Measurements from ENCODE around the gene GPI.
"Not testable (repeated sequence)": the region's sequence is repeated elsewhere in the genome, so short reads cannot be mapped to it uniquely, and the experiment has no call there.

The GPI gene

DNA sequence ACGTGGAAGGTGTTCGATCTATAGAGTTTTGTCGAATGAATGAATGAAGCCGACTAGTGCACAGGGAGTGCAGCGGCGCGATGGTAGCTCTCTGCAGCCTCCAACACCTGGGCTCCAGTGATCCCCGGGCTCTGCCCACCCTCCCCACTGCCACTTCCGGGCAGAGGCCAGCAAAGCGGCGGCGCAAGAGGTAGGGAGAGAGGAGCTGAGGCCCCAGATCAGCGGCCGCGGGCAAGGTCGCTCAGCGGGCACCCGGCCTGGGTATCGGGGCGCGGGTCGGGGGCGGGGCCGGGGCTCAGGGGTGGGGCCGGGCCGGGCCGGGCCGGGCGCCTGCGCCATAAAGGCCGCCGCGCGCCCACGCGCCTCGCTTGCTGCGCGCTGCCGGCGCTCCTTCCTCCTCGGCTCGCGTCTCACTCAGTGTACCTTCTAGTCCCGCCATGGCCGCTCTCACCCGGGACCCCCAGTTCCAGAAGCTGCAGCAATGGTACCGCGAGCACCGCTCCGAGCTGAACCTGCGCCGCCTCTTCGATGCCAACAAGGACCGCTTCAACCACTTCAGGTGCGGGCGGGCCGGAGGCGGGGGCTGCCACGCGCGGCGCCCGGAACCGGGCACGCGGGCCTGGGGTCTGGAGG lies at the start of gene GPI:
Gene GPI, plus strand, starts transcription at position 367 of the 633 bp plus-strand sequence. Its CDS starts 71 bp downstream, at position 438.
- DNase-seq, result peak; percentile 90

DNA sequence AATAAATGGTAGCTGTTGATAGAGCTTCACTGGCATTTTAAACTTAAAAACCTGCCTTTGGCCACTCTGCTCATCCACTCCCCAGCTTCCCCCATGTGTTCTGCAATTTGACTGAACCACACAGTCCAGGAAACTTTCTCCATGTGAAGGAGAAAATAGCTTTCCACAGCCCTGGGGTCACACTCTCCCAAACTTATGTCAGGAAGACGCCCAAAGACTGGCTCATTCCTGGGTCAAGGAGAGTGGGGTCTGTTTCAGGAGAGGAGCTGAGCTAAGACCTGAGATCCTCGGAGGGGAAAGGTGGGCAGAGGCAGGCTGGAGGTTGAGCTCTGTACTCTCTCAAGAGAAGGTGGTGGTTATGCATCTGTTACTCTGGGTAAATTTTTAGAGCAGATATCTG lies 48.7 kb upstream of the GPI start:
- DNase-seq, result no peak

DNA sequence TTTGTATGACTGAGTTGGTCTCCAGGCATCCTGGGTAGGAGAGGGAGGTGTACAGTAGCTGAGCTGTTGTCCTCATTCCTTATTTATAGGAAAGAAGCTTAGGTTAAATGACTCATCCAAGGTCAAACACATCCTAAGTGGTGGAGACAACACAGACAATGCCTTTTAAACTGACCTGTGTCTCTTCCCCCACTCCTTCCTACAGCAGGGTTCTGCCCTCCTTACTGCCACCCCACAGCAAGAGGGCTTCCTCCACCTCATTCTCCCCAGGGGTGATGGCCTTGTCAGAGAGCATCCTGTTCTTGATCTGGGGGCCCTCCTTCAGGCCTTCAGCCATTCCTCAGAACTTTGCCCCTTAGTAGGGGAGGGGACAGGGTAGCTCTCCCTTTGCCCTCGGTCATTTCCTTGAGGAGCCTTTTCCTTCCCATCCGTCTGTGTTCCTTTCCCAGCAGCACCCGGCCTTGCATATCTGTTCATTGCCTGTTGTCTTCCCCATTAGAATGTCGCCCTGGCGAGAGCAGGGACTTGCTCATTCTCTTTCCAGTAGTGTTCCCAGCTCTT lies 48.2 kb upstream of the GPI start:
- DNase-seq, result no peak

DNA sequence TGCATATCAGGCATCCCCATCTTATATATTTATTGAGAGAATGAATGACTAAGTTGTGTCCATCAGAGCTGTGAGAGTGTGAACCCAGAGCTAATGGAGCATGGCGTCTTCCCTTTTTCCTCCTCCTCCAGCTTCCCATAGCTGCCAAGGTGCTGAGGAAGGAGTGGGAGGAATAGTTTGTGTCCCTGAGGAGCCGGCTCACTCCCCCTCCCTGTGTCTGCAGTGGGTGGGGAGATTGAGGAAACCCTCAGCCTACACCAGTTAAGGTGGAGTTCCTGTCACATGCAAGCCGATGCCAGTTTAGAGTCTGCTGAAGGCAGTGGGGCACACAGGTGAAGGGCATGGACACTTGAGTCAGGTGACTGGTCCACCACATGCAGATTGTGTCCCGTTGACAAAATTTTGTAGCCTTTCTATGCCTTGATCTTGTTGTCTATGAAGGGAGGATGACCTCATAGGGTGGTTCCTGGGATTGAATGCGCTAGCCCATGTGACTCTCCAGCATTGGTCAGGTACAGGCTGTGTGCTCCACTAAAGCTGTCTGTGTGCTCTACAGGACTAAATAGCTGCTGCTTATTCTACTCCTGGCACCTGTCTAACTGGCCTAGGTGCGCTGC lies 47.6 kb upstream of the GPI start:
- peak; percentile 70 for DNase-seq

DNA sequence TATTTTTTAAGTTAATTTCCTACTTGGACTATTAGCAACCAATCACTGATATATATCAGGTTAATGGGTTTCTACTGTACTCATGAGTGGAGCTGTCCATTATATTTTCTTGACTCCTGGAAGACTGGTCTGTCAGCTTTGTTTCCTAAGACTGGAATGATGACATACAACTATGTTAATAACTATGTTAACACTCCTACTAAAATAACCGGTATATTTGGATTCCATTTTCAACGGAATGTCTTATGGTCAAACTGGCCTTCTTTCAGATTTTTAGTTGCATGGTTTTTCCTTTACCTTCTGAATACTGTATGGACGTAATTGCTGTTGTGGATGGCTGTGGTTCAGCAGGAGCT lies 45.8 kb upstream of the GPI start:
- no peak for DNase-seq

DNA sequence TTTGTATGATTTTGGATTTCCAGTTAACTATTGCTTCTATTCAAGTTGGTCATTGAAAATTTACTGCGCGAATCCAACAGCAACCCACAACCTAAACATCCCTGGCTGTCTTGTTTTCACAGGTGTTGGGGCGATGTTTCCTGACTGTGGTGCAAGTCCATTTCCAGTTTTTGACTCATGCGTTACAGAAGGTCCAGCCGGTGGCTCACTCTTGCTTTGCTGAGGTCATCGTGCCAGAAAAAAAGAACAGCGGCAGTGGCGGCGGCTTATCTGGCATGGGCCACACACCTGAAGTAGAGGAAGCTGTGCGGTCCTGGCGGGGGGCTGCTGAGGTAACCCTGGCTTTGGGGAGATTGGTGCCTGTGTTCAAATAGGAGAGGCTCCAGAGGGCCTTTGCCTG lies 45.2 kb upstream of the GPI start:
- DNase-seq, result no peak

DNA sequence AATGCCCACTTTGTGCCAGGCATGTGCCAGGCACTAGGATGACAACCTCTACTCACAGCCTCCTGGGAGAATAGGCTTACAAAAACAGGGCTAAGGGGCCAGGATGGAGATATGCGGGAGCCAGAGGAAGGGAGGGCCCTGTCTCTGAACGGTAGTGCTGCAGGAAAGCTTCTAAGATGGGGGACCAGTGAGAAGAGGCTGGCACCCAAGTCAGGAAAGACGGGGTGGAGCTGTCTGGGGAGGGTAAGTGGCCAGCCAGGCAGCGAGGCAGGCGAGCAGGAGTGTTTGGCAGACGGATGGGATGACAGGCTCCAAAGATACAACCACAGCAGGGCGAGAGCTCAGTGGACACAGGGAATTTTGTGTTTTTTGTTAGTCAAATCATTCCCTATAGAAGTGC lies 44.7 kb upstream of the GPI start:
- DNase-seq, result peak; percentile 12

DNA sequence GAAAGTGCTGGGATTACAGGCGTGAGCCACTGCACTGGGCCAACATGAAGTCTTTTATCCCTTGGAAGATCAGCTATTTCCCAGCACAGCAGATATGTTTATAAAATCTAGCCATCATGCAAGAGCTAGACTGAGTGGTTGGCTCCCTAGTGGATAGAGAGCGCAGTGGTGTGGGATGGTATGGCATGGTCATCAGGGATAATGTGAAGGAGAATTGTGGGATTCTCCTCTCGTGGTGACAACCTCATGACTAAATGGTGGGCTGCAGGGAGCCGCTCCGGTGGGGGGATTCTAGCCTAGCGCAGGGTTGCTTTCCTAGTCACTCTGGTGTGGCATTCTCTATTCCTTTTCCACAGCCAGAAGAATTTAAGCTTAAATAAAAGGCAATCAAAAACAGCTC lies 43.3 kb upstream of the GPI start:
- DNase-seq, result no peak

DNA sequence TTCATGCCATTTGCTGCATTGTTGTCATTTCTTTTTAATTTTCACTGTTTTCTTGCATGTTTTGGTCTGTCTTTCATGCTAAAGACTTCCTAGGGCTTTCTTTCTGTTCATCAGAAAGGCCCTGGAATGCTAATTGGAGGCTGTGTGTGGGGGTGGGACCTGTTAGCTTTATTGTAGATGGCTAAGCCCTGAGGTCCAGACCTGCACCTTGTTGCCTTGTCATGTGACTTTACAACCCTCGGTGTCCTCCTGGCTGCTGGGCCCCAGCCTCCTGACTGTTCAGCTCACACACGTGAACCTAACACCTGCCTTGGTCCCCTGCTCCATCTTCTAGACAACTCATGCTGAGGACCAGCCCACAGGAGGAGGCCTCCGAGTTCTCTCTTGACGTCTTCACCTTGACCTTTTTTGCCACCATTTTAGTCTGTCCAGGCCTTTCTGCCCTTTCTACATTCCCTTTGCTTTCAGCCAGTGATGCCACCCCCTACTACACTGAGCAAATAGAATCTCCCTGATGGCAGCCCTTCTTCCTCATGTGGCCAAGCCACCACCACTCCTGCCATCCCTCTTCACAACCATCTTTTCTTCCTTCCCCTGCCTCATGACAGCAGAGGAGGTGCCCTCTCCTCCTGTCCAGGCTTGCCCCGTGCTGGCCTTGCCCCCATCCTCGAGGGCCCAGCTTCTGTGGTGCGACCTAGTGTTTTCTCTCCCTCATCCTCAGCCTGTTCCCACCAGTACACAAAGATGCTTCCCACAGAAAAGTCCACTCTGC lies 41.4 kb upstream of the GPI start:
- no peak for DNase-seq

DNA sequence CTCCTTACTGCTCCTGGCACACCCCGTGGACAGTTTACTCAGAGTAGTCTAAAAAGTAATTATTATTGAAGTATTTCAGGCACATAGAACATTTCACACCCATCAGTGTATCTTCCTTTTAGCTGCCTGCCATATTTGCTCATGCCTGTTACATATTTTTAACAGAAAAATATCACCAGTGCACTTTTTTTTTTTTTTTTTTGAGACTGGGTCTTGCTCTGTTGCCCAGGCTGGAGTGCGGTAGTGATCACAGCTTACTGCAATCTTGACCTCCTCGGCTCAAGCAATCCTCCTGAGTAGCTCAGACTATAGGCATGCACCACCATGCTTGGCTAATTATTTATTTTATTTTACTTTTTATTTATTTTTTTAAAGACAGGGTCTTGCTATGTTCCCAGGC lies 40.7 kb upstream of the GPI start:
- no peak for DNase-seq

DNA sequence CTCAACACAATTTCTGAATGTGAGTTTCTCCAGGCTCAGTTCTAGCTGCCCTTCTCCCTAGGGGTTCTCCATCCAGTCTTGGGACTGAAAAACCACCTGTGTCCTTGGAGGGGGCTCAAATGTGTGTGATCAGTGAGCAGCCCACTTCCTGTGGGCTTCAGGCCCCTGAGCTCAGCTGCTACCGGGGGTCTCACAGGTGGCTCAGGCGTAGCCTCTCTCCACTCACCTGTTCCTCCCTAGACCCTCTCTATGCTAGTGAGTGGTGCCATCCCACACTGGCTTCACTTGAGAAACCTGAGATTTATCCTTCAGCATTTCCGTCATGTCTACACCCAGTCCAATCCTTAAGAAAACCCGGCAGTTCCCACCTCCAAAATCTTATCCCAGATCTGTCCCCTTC lies 39.8 kb upstream of the GPI start:
- no peak for DNase-seq

DNA sequence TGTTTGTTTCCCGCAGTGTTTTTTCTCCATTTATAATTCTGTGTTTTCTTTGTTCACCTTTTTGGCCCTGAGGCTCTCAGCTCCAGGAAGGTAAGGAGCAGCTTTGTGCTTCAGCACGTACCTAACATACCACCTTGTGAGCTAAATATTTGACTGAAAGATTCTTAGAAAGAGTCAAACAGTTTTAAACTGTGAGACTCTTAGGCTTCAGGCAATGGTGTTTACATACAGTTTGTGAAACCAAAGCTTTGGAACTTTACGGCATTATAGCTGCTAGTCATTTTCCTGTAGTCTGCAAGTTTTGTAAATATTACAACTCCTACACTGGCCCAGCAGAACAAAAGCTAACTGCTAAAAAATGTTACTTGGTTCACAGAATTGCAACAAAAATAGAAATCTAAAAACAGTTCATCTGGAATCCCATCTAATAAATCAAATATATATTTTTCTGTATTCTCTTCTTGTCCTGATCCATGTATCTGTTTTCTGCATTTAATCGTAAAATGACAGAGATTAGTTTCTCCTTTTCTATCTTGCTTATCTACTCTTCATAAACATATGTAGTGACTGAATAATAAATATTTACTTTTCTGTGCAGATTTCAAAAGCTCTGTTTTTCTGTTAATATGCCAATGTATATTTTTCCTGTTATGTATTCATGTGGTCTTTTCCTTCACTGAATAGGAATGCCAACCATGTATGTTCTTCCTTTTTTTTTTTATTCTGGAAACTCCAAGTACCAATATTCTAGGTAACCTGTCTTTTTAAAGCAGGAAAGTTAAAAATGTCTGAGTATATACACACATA lies 38.8 kb upstream of the GPI start:
- no peak for DNase-seq

DNA sequence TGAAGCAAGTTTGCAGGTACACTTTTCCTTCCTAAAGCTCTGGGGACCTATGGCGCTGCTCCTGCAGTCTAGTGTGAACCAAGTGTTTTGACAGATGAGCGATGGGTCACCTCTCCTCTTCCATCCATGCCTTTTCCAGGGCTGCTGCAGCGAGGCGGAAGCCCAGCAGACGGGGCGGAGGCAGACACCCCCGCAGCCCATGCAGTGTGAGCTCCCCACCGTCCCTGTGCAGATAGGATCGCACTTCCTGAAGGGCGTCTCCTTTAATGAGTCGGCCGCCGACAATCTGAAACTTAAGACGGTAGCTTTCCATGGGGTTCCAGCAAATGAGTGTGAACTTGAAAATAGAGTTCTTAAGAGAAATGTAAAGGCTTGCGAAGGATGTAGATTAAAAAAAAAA lies 37.1 kb upstream of the GPI start:
- DNase-seq, result peak; percentile 10

DNA sequence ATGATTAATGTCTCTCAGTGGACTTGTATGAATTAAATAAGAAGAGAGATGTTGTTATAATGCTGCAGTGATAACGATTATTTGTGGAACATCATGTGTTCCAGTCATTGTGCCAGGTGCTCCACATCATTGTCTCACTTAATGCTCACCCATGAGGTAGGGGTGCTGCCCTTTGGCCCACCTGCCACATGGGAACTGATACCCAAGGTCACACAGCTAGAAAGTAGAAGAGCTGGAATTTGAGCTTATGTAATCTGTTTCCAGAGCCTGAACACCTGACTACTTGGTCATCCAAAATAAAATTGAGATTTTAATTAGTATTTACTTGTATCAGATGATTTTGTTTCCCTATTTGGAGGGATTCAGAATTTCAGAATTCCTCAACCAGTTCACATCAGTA lies 36.0 kb upstream of the GPI start:
- peak; percentile 33 for DNase-seq

DNA sequence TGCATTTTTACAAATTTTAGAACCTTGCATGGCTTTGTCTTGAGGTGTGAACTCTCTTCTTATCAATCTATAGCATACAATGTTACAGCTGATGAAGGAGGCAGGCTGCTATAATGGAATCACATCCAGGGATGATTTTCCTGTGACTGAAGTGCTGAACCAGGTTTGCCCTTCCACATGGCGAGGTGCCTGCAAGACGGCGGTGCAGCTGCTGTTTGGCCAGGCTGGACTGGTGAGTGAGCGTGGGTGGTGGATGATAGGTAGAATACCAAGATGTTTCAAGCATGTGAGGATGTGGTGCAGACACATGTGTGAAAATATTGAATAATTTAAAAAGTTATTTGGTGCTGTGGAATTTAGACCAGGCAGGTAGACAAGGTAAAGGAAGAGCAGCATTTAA lies 34.9 kb upstream of the GPI start:
- peak; percentile 58 for DNase-seq

DNA sequence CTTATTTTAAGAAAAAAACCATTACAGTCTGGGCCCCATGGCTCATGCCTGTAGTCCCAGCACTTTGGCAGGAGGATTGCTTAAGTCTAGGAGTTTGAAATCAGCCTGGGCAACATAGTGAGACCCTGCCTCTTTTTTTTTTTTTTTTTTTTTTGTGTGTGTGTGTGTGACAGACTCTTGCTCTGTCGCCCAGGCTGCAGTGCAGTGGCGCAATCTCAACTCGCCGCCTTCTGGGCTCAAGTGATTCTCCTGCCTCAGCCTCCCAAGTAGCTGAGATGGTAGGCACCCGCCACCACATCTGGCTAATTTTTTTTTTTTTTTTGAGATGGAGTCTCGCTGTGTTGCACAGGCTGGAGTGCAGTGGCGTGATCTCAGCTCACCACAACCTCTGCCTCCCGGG lies 34.4 kb upstream of the GPI start:
- not testable (repeated sequence) for DNase-seq

DNA sequence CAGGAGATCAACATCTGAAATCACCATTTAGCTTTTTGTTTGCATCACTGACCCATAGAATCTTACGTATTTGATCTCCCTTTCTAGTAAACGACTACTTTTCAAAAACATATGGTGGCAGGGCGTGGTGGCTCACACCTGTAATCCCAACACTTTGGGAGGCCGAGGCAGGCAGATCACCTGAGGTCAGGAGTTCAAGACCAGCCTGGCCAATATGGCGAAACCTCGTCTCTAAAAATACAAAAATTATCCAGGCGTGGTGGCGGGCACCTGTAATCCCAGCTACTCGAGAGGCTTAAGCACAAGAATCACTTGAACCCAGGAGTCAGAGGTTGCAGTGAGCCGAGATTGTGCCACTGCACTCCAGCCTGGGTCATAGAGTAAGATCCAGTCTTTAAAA lies 33.4 kb upstream of the GPI start:
- peak; percentile 24 for DNase-seq

DNA sequence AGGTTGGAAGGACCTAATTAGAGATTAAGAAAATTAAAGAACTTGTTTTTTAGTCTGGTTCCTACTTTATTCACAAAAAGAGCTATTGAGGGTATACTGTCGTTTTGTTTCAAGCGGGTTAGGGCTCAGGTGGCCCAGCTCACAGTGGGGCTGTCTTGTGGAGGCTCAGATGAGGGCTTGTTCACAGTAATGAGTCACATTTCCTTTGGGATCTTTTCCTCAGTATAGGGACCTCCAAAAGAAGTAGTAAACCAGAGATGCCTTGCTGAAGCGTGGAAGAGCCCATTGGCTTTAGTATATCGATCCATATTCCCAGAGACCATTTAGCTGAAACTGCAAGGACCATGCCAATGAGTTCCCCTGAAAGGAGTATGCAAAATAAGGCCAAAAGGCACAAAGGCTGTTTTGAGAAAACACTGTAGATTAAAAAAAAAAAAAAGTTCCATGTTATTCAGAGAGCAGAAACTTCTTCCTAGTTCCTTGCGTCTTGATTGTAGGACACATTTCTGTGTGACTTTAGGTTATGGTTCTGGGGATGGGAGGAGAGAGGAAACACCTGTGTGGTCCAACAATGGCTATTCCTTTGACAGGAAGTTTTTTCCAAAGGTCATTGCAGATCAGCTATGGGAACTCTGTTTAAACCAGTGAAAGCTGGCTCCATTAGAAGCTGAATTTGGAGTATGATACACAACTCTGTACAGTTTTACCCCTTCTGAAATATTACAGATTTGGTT lies 32.8 kb upstream of the GPI start:
- DNase-seq, result peak; percentile 12

DNA sequence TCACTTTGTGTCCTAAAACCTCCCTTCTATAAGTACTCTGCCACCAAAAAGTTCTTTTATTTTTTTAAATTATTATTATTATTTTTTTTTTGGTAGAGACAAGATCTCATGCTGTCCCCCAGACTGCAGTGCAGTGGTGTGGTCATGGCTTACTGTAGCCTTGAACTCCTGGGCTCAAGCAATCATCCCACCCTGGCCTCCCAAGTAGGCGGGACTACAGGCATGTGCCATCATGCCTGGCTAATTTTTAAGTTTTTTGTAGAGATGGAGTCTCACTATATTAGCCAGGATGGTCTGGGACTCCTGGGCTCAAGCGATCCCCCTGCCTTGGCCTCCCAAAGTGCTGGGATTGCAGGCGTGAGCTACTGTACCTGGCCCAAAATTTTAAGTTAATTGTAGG lies 29.1 kb upstream of the GPI start:
- DNase-seq, result peak; percentile 43

DNA sequence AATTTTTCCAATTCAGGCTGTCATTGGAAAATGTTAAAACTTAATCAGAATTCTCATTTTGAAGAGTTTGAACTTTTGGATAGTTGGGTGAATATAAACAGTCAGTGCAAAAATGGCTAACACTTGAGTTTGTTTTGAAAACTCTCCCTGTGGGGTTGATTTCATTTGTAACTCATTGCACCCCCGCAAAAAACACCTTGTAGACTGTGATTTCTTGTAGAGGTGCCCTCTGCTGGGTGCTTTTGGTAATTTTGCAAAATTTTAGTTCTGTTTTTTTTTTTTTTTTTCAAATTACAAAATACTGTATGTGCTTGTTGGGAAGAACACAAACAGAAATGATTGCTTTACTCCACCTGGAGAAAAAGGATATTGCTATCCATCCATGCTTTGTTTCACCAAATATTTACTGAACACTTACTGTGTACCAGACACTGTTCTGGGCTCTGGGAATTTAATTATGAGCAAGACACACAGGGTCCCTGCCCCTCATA lies 28.2 kb upstream of the GPI start:
- DNase-seq, result peak; percentile 69

DNA sequence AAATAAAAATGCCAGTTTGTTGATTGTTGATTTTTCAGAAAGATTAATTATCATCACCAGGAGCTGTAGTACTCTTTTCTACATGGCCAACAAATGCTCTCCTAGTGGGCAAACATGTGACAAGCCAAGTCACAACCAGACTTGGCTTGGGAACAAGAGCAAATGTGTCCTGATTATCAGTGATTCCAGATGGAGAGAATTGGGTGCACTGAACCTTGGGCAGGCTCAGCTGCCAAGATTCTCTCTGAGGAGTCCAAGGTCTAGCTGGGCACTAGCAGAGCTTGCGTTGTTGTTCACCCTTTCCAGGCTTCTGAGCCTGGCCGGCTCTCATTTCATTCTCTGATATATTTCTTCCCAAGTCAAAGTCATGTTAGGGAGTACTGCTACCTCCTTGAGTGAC lies 27.3 kb upstream of the GPI start:
- peak; percentile 9 for DNase-seq

DNA sequence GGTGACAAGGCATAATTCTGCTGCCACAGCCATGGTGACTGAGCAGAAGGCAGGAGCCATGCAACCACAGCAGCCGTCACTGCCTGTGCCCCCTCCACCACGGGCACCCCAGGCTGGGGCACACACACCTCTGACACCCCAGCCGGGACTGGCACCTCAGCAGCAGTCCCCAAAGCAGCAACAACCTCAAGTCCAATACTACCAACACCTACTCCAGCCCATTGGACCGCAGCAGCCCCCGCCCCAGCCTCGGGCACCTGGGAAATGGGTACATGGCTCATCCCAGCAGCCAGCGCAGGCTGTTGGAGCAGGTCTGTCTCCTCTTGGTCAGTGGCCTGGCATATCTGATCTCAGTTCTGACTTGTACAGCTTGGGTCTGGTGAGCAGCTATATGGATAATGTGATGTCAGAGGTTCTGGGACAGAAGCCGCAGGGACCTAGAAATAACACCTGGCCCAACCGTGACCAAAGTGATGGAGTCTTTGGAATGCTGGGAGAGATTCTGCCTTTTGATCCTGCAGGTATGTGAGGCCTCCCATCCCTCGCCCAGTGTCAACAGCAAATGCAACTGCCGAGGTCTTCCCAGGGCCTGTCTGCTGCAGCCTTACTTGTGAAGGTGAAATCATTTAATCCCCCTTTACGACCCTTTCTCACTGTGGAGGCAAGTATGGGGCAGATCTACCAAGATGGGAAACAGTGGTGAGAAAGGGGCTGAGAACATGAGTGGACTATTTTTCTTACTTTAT lies 22.9 kb upstream of the GPI start:
- no peak for DNase-seq
